ENCODE results near the gene SH3YL1. TPM values are rescaled to one million over a fixed set of nuclear protein-coding genes. Genes with fewer than 3 reads are reported as not detected.

Gene SH3YL1
- total and polyA plus RNA-seq, 2 of the 4 experiments (the other 2 are of a cell fraction), result 18.1 to 21.2 TPM

DNA sequence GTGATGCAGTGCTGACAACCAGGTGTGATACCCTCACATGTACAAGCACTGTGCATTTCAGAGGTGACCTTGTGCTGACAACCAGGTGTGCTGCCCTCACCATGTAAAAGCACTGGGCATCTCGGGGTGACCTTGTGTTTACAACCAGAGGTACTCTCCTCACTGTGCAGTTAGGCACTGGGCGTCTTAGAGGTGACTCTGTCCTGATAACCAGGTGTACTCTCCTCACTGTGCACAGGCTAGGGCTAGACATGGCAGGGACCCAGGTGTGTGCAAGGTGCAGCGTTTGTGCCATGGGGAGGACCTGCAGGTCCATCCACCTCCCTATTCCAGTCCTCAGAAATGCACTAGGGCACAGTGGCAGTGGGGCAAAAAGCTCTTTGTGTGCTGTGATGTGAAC lies 32.5 kb upstream of the SH3YL1 start:
- Histone ChIP-seq H4K8ac (ENCODE audit: low read depth in 2 of 2, low read length in 2 of 2) (no peak overlapping the region), H3K4ac (ENCODE audit: low read depth, low read length) (no peak overlapping the region), H3K18ac (ENCODE audit: low read depth, low read length) (no peak overlapping the region), H3K56ac (ENCODE audit: extremely low read depth, insufficient read depth, low read length) (no peak overlapping the region), H3K27me3 (ENCODE audit: control insufficient read depth, insufficient read depth, low read length) (no peaks in the 10 kb centered on the region; the same call in 1 of the 2 replicates), H2AK5ac (ENCODE audit: low read depth, low read length) (no peak overlapping the region), H3K4me2 (ENCODE audit: low read depth, low read length) (no peak overlapping the region), H3K14ac (replicated peaks; ENCODE audit: low read depth, low read length) (no peak overlapping the region), H2AFZ (replicated peaks; ENCODE audit: low read length, poor library complexity) (no peak overlapping the region), H3K79me1 (ENCODE audit: low read depth in 1 of 2, low read length in 2 of 2) (no peaks in the 10 kb centered on the region), H3K27ac (ENCODE audit: insufficient read depth, low read length) (no peak overlapping the region), H2BK120ac (ENCODE audit: low read depth, low read length) (no peak overlapping the region), H3K9me1 (ENCODE audit: insufficient read depth, low read length) (no peaks in the 10 kb centered on the region), H4K20me1 (ENCODE audit: insufficient read depth, low read length) (no peaks in the 10 kb centered on the region), H4K5ac (ENCODE audit: low read depth, low read length) (no peak overlapping the region), H2BK15ac (ENCODE audit: low read depth, low read length) (no peak overlapping the region), H2AK9ac (replicated peaks; ENCODE audit: low read depth, low read length, poor library complexity) (no peak overlapping the region), H2BK20ac (ENCODE audit: low read depth, low read length) (no peak overlapping the region), H4K91ac (ENCODE audit: insufficient read depth, low read depth, low read length) (no peak overlapping the region), H2BK5ac (ENCODE audit: low read depth, low read length, poor library complexity, severe bottlenecking) (no peak overlapping the region), H3K9ac (ENCODE audit: low read depth, low read length) (no peak overlapping the region), H3K9me3 (ENCODE audit: control insufficient read depth, insufficient read depth, low read length) (no peaks in the 10 kb centered on the region), H3K23ac (ENCODE audit: low read depth, low read length) (no peak overlapping the region), H3K4me1 (ENCODE audit: control insufficient read depth, insufficient read depth, low read length) (no peaks in the 10 kb centered on the region), H3K4me3 (ENCODE audit: insufficient read depth, low read depth, low read length) (no peak overlapping the region), H3K36me3 (ENCODE audit: control insufficient read depth, insufficient read depth, low read length) (no peaks in the 10 kb centered on the region)
- intact Hi-C loops (cut with micrococcal nuclease) (no loop called here), dilution Hi-C loops (cut with HindIII; ENCODE audit: low sequenced_read_pairs, unreplicated experiment) (no loop called here), in situ Hi-C loops (cut with MboI; ENCODE audit: low sequenced_read_pairs) (no loop called here)
- no peak for ATAC-seq (ENCODE audit: low read depth)
- ChIA-PET POLR2A (ENCODE audit: unreplicated experiment) (no interaction called here), CTCF (no interaction called here)
- TF ChIP-seq MXI1 (IDR thresholded peaks at IDR 0.05; ENCODE audit: borderline replicate concordance, low read depth, low read length) (no peak), NFE2L2 (IDR thresholded peaks at IDR 0.05; ENCODE audit: low read depth, low read length) (no peak), BHLHE40 (IDR thresholded peaks at IDR 0.05; ENCODE audit: low read depth, low read length) (no peak), RAD21 (IDR thresholded peaks at IDR 0.05; ENCODE audit: low read length) (no peak), CEBPB (IDR thresholded peaks at IDR 0.05; ENCODE audit: low read depth, low read length) (no peak), POLR2A (IDR thresholded peaks at IDR 0.05; ENCODE audit: low read depth, low read length) (no peak), FOS (IDR thresholded peaks at IDR 0.05; ENCODE audit: low read depth, low read length) (no peak), CHD1 (IDR thresholded peaks at IDR 0.05; ENCODE audit: low read depth, low read length) (no peak), RFX5 (IDR thresholded peaks at IDR 0.05; ENCODE audit: low read depth, low read length) (no peak), RCOR1 (IDR thresholded peaks at IDR 0.05; ENCODE audit: insufficient replicate concordance, low read length) (no peak)
- TF ChIP-seq, protein P1, sequence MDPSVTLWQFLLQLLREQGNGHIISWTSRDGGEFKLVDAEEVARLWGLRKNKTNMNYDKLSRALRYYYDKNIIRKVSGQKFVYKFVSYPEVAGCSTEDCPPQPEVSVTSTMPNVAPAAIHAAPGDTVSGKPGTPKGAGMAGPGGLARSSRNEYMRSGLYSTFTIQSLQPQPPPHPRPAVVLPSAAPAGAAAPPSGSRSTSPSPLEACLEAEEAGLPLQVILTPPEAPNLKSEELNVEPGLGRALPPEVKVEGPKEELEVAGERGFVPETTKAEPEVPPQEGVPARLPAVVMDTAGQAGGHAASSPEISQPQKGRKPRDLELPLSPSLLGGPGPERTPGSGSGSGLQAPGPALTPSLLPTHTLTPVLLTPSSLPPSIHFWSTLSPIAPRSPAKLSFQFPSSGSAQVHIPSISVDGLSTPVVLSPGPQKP (IDR thresholded peaks at IDR 0.05; ENCODE audit: borderline replicate concordance, low read depth, low read length), result no peak
- TF ChIP-seq, protein P2, sequence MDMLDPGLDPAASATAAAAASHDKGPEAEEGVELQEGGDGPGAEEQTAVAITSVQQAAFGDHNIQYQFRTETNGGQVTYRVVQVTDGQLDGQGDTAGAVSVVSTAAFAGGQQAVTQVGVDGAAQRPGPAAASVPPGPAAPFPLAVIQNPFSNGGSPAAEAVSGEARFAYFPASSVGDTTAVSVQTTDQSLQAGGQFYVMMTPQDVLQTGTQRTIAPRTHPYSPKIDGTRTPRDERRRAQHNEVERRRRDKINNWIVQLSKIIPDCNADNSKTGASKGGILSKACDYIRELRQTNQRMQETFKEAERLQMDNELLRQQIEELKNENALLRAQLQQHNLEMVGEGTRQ (IDR thresholded peaks at IDR 0.05; ENCODE audit: low read depth, low read length), result no peak
- no TSS peak for BruUV-seq (replicated peaks)
- 33% methylated on average over 1 of the region's 3 CpGs; no CpG with 5 or more reads in 1 of the 2 experiments for WGBS, 2 experiments (ENCODE audit: extremely low coverage in 2 of 2, insufficient read length in 1 of 2)
- no peak for DNase-seq

All from IMR-90 (cell line).